ENCODE measurements around the gene TCTN2.

TCTN2 gene

DNA sequence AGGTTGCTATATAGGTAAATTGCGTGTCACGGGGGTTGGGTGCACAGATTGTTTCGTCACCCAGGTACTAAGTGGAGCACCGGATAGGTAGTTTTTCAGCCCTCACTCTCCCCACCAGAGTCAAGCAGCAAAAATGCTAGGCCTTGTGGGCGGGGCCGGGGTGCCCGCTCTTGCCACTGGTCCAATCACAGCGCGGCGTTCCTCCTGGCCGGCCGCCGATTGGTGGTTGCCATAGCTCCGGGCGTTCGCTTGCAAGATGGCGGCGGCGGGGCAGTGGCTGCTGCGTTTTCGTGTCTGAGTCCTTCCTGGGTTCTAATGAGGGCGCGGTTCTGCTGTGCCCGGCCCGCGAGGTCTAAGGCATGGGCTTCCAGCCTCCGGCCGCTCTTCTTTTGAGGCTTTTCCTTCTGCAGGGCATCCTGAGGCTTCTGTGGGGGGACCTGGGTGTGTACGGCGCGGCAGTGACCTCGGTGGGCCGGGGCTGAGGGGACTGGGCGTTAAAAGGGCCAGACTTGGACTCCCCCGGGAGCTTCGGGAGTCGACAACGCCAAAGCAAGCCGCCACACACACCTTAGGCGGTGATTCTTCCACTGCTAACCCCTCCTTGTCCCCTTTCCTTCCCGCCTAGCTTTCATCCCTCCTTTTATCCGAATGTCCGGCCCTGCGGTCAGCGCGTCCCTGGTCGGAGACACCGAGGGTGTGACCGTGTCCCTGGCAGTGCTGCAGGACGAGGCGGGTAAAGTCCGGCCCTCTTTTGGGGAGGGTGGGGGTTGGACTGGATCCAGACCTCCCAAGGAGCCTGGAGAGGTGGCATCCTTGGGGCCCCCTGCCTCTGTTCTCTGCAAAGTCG is at the start of gene TCTN2:
TCTN2 (plus strand) TSS at position 232 of the 847 bp plus-strand sequence; CDS start at position 360, 128 bp downstream.
- DNase-seq (ENCODE audit: low spot score) = peak; percentile 79

DNA sequence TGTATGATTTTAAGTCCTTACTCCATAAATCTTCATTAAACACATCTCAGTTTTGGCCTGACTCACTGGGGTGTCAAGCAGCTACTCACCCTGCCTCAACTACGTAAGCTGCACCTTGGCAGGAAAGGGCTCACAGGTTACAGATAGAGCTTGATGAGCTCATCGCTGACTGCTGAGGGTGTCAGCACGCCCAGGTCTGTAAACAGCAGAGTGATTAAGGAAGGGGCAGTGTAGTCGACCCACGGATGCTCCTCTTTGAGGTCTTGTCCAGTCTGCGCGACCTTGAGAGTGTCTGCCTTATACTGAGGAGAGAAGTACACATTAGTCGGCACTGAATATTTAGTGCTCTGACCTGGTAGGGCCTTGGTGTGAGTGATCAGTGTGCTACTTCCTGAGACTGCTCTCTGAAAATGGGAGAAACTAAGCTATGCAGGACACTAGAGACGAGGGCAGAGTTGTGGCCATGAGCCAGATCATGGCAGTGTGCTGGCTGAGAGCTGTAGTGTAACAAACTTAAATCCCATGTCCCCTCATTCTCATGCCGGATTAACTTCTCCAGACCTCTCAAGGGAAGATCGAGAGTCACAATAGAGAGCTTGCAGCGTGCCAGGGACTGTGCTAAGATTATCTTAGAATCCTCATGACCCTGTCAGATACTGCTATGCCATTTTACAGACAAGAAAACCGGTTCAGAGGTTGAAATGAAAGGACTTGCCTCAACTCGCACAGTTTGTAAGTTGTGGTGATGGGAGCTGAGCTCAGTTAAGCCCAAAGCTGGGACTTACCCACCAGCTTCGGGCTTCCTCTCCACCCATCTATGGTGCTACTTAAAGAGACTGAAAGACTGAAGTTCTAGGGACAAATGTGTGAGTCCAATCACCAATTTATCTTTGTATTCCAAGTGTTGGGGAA is 49.0 kb upstream of the TCTN2 start:
- DNase-seq (ENCODE audit: low spot score) = no peak

DNA sequence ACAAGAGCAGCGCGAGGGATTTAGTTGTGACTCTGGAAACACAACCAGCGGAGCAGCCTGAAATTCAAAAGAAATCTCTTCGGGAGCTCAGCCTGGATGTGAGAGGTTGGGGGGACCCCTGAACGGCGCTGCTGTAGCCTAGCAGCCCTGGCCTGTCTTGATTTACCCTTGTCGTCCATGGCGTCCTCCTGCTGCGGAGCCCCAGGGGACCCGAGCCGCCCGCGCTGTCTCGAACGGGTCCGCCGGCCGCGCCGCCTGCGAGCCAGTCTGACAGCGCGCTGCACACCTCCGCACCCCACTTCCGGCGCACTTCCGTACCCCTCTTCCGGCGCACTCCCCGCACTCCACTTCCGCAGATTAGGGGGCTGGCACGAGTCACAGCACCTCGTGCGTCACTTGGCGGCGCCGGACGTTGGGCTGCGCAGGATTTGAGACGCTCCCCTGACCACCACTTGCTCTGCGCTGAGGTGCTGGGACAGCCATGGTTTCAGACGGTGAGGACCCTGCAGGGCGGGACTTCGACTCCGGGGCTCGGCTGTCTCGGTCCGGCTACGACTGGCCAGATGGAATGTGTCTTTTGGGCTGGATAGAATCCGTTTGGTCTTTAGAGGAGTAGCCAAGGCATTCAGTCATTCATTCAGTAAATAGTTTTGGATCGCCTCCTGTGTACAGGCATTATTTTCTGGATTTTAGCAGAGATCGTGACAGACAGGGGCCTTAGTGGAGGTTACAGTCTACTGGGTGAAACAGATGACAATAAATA is 37.4 kb upstream of the TCTN2 start, which contains the start of the genes EIF2B1 and GTF2H3:
EIF2B1 (minus strand) TSS at position 308 of the 763 bp plus-strand sequence; CDS start at position 179, 129 bp downstream.
GTF2H3 (plus strand) TSS at position 451 of the 763 bp plus-strand sequence; CDS start at position 482, 31 bp downstream.
- peak; percentile 96 for DNase-seq (ENCODE audit: low spot score)

GRCh38 chr12:123634142-123634561 is 36.8 kb upstream of the TCTN2 start:
- no peak for DNase-seq (ENCODE audit: low spot score)

DNA sequence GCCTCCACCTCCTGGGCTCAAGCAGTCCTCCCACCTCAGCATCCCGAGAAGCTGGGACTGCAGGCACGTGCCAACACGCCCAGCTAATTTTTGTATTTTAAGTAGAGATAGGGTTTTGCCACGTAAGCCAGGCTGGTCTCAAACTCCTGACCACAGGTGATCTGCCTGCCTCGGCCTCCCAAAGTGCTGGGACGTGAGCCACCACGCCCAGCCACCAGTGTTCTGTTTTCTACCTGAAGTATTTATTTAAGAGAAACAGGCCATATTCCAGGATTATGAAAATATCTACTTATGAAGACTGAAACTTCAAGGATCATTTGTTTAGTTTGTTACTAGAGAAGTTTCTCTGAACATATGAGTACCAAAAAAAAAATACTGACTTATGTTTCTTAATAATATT is 27.0 kb upstream of the TCTN2 start:
- DNase-seq (ENCODE audit: low spot score) = no peak

DNA sequence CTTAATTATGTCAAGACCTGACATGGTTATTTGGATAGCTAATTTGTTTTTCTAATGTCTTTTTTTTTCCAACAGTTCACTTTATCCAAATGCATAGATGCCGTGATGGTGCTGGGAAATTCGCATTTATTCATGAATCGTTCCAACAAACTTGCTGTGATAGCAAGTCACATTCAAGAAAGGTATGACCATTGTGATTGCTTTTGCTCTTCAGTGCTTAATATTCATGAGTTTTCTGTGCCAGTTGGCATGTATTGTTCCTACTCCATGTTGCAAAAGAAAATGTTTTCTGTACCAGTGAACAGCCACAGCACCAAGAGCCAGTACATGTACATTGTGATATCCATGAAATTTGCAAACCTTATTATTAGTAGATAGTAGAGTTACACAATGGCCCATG is 25.5 kb upstream of the TCTN2 start:
- DNase-seq (ENCODE audit: low spot score) = no peak

GRCh38 chr12:123645878-123646277 is 25.0 kb upstream of the TCTN2 start:
- DNase-seq (ENCODE audit: low spot score) = no peak

DNA sequence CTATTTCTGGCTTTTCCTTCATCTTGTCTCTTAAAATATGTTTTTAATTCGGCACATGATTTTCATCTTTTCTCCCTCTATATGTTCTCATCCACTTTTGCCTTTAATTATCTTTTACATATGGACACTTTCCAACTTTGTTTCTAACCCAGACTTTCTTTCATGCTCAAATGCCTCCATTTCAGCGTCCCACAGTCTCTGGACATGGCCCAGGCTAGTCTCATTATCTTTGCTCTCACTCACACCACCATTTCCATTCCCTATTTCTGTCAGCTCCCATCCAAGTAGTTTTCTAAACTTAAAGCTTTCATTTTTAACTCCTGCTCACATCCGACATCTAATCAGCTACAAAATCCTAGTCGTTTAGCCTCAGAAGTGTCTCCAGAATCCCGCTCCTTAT is 22.5 kb upstream of the TCTN2 start:
- DNase-seq (ENCODE audit: low spot score) = no peak

- DNase-seq (ENCODE audit: low spot score) = no peak
These were observed 16.7 kb upstream of the TCTN2 start for GRCh38 chr12:123654129-123654701.

DNA sequence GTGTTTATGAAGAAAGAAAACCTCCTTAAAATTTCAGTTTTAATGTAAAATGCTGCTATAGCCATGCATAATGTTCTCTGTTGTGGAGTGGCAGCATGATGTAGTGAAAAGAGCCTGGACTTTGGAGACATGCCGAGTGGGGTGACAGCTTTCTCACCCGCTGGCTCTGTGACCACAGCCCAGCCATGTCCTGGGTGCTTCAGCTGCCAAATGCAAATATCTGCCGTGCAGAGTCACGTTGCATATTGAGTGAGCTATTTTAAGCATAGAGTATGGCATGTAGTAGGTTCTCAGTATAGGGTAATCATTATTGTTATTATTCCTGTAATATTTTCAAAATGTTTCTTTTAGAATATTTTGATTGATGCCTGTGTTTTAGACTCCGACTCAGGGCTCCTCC is 15.5 kb upstream of the TCTN2 start:
- no peak for DNase-seq (ENCODE audit: low spot score)

DNA sequence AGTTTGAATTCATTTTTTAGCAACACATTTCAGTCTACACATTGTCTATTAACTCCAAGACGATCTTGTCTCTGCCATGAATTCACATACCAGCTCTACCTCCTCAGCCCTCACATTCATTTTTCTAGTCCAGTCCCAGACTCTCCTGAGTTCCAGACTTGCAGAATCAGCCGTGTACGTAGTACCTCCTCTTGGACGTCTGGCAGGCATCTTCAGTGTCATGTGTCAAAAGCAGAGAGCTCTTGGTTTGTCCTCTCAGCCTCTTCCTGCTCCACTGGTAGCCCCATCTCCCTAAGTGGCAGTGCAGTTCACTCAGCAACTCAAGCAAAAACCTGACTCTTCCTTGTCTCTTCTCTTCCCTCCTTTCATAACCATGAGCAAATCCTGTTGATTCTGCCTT is 14.5 kb upstream of the TCTN2 start:
- DNase-seq (ENCODE audit: low spot score) = no peak

- no peak for DNase-seq (ENCODE audit: low spot score)
These were observed 13.7 kb upstream of the TCTN2 start for GRCh38 chr12:123657211-123657610.

- peak; percentile 54 for DNase-seq (ENCODE audit: low spot score)
These were observed 10.8 kb upstream of the TCTN2 start for GRCh38 chr12:123659996-123660727.

- DNase-seq (ENCODE audit: low spot score) = no peak
These were observed 3.1 kb upstream of the TCTN2 start for GRCh38 chr12:123667771-123668170.

- no peak for DNase-seq (ENCODE audit: low spot score)
These were observed 963 bp downstream of the TCTN2 start for GRCh38 chr12:123671876-123672275.

- DNase-seq (ENCODE audit: low spot score) = no peak
These were observed 4.5 kb downstream of the TCTN2 start for GRCh38 chr12:123675436-123675835.

DNA sequence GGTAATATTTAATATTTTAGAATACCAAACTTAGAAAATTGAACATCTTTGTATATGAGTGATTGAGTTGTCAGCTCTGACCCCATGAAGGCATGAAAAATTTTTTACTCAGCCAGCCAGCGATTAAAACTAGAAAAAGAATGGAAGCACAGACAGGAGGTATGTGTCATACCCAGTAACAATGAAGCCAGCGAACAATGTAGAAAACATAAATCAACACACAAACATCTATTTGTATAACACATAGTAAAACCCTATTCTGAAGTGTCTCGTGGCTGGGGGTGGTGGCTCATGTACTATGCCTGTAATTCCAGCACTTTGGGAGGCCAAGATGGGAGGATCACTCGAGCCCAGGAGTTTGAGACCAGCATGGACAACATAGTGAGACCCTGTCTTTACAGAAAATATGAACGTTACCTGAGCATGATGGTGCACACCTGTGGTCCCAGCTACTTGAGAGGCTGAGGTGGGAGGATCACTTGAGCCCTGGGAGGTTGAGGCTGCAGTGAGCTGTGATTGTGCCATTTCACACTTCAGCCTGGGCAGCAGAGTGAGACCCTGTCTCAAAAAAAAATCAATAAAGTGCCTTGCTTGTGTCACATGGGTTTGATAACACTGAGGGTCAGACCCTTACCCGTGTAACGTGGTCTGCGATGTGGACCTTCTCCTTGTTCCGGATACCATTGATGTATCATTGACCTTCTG is 5.9 kb downstream of the TCTN2 start:
- no peak for DNase-seq (ENCODE audit: low spot score)

- no peak for DNase-seq (ENCODE audit: low spot score)
These were observed 8.1 kb downstream of the TCTN2 start for GRCh38 chr12:123678981-123679380.

GRCh38 chr12:123681605-123682004 is 10.7 kb downstream of the TCTN2 start:
- DNase-seq (ENCODE audit: low spot score) = no peak

- no peak for DNase-seq (ENCODE audit: low spot score)
These were observed 13.1 kb downstream of the TCTN2 start for GRCh38 chr12:123683964-123684363.

Measured in SW480 (cell line).